KOPT-K1 (cell line): Measurements from ENCODE around the gene SYVN1.

Experiments
- H3K27ac ChIP-seq: fragments of 200-600 bp; sonication (generic); 2 replicates; pipeline ENCODE4 v1.5.1; 2016; ENCODE audit warnings: antibody characterized with exemption, mild to moderate bottlenecking, low read depth, low read length; ENCODE audit not compliant: poor library complexity, severe bottlenecking
- H3K36me3 ChIP-seq: fragments of 200-600 bp; sonication (generic); 2 replicates; pipeline ENCODE4 v1.5.1; 2017; ENCODE audit warnings: antibody characterized with exemption, mild to moderate bottlenecking, low read length, moderate library complexity; ENCODE audit not compliant: insufficient read depth
- H3K9me3 ChIP-seq: fragments of 200-600 bp; sonication (generic); 2 replicates; pipeline ENCODE4 v1.5.1; 2017; ENCODE audit warnings: antibody characterized with exemption, low read length, mild to moderate bottlenecking; ENCODE audit not compliant: insufficient read depth, poor library complexity, severe bottlenecking

The SYVN1 gene

GRCh38 chr11:65100674-65101350, 33.5 kb downstream of the SYVN1 start:
- Histone ChIP-seq H3K36me3 (peaks cover 55% of the 10 kb centered on the region), H3K27ac (no peak overlapping the region), H3K9me3 (no peaks in the 10 kb centered on the region)

GRCh38 chr11:65096926-65097325, 37.4 kb downstream of the SYVN1 start:
- Histone ChIP-seq H3K27ac (peak overlapping the region; percentile 82), H3K9me3 (no peaks in the 10 kb centered on the region), H3K36me3 (peaks cover 30% of the 10 kb centered on the region)

- Histone ChIP-seq H3K27ac (peak within 1 kb of the TSS; percentile 82), H3K9me3 (no peaks in the 10 kb centered on the region), H3K36me3 (peaks cover 25% of the 10 kb centered on the region)
These were observed 38.1 kb downstream of the SYVN1 start, which contains the start of gene VPS51 for GRCh38 chr11:65095974-65096806. Gene VPS51, plus strand, starts transcription at chr11:65096214. Its CDS starts 37 bp downstream, at chr11:65096251.

GRCh38 chr11:65095427-65095826, 38.9 kb downstream of the SYVN1 start:
- peaks cover 18% of the 10 kb centered on the region for H3K36me3 ChIP-seq
- H3K9me3 ChIP-seq = no peaks in the 10 kb centered on the region
- peak overlapping the region; percentile 82 for H3K27ac ChIP-seq

- Histone ChIP-seq H3K27ac (no peak overlapping the region), H3K36me3 (peaks cover 43% of the 10 kb centered on the region), H3K9me3 (no peaks in the 10 kb centered on the region)
These were observed 43.7 kb downstream of the SYVN1 start for GRCh38 chr11:65090628-65091027.

- Histone ChIP-seq H3K9me3 (no peaks in the 10 kb centered on the region), H3K36me3 (peaks cover 49% of the 10 kb centered on the region), H3K27ac (no peak overlapping the region)
These were observed 44.7 kb downstream of the SYVN1 start for GRCh38 chr11:65089621-65090020.

- H3K36me3 ChIP-seq = peaks cover 51% of the 10 kb centered on the region
These were observed 46.5 kb downstream of the SYVN1 start for GRCh38 chr11:65087827-65088226.

GRCh38 chr11:65087216-65087615, 47.1 kb downstream of the SYVN1 start:
- H3K36me3 ChIP-seq = peaks cover 57% of the 10 kb centered on the region
- H3K27ac ChIP-seq = no peak overlapping the region
- no peaks in the 10 kb centered on the region for H3K9me3 ChIP-seq

More at GRCh38 chr11:65087827-65088226, 46.5 kb downstream of the SYVN1 start:
- Histone ChIP-seq H3K9me3 (no peaks in the 10 kb centered on the region), H3K27ac (no peak overlapping the region)

- Histone ChIP-seq H3K36me3 (peaks cover 61% of the 10 kb centered on the region), H3K27ac (no peak overlapping the region), H3K9me3 (no peaks in the 10 kb centered on the region)
These were observed 47.5 kb downstream of the SYVN1 start for GRCh38 chr11:65086809-65087208.

GRCh38 chr11:65085446-65085845, 48.9 kb downstream of the SYVN1 start:
- Histone ChIP-seq H3K36me3 (peaks cover 74% of the 10 kb centered on the region), H3K27ac (no peak overlapping the region), H3K9me3 (no peaks in the 10 kb centered on the region)

- Histone ChIP-seq H3K27ac (peak overlapping the region; percentile 97), H3K36me3 (peaks cover 80% of the 10 kb centered on the region), H3K9me3 (no peaks in the 10 kb centered on the region)
These were observed 49.5 kb downstream of the SYVN1 start for GRCh38 chr11:65084598-65085375.

- Histone ChIP-seq H3K36me3 (peaks cover 80% of the 10 kb centered on the region), H3K27ac (peak within 1 kb of the TSS; percentile 97), H3K9me3 (no peaks in the 10 kb centered on the region)
These were observed 50.3 kb downstream of the SYVN1 start, which contains the start of the genes CDCA5 and ZFPL1 for GRCh38 chr11:65083834-65084597. Gene CDCA5, minus strand, starts transcription at chr11:65084040. Its CDS starts 62 bp downstream, at chr11:65083978. Gene ZFPL1, plus strand, starts transcription at chr11:65084222. Its CDS starts 477 bp downstream, at chr11:65084699.

- peaks cover 80% of the 10 kb centered on the region for H3K36me3 ChIP-seq
These were observed 51.0 kb downstream of the SYVN1 start for GRCh38 chr11:65083134-65083833.

More at GRCh38 chr11:65083134-65083833, 51.0 kb downstream of the SYVN1 start:
- H3K9me3 ChIP-seq = no peaks in the 10 kb centered on the region
- H3K27ac ChIP-seq = peak overlapping the region; percentile 97
